Naive thymus-derived CD8-positive, alpha-beta T cell (primary cell): Measurements from ENCODE around the gene RBP5. TPM values are rescaled to one million over a fixed set of nuclear protein-coding genes. Genes with fewer than 3 reads are reported as not detected.

ENCODE experiments used
- ATAC-seq, 2 donors: fragments of 150-1000 bp; cut with Tn5 transposase in 1 of 2; sonication (Bioruptor Pico), chemical (Tn5 transposase) in 1 of 2; 1 replicate in 1 of 2; 2 replicates in 1 of 2; pipeline ENCODE4 v1.10.0; 2021; ENCODE audit warnings: mild to moderate bottlenecking in 2 of 2, moderate library complexity in 2 of 2
- POLR2A ChIA-PET: fragments of 350-600 bp; sonication (Branson Sonifier 250); formaldehyde crosslinking; loops from one replicate; lab custom pipeline; 2021; ENCODE audit warnings: antibody characterized with exemption; lab: Charles Lee
- DNase-seq, 10 donors: peaks; one replicate each; pipeline versions ENCODE4 v3.0.0 to v3.0.0-alpha.2; 2020 to 2022
- H3K27ac Mint-ChIP-seq, 10 donors: one replicate each; pipeline ENCODE4 v1.8.0; 2020 to 2022; ENCODE audit warnings: mild to moderate bottlenecking in 10 of 10, mixed read lengths in 10 of 10, moderate library complexity in 4 of 10, inconsistent platforms in 1 of 10
- H3K27me3 Mint-ChIP-seq, 5 donors: one replicate each; pipeline ENCODE4 v1.8.0; 2021 to 2022; ENCODE audit warnings: mixed read lengths in 5 of 5
- H3K36me3 Mint-ChIP-seq, 3 donors: one replicate each; pipeline ENCODE4 v1.8.0; 2020 to 2022; ENCODE audit warnings: mixed read lengths in 3 of 3, mild to moderate bottlenecking in 2 of 3, inconsistent platforms in 1 of 3
- H3K4me1 Mint-ChIP-seq, 4 donors: one replicate each; pipeline ENCODE4 v1.8.0; 2021 to 2022; ENCODE audit warnings: mixed read lengths in 4 of 4
- H3K4me3 Mint-ChIP-seq, 10 donors: one replicate each; pipeline ENCODE4 v1.8.0; 2020 to 2022; ENCODE audit warnings: mild to moderate bottlenecking in 10 of 10, mixed read lengths in 10 of 10, moderate library complexity in 6 of 10, inconsistent platforms in 1 of 10
- H3K9me3 Mint-ChIP-seq, 9 donors: one replicate each; pipeline ENCODE4 v1.8.0; 2020 to 2022; ENCODE audit warnings: mixed read lengths in 9 of 9, mild to moderate bottlenecking in 3 of 9, inconsistent platforms in 1 of 9, moderate library complexity in 1 of 9
- polyA plus RNA-seq, 3 donors: library from polyadenylated mRNA; unstranded; fragments of 300-500 nt; fragmentation: Illumina TruSeq; gene quantifications; one replicate each; pipeline ENCODE4 v1.2.3, GENCODE V29; 2021
- total RNA-seq, 8 experiments: library from RNA in 2 of 8; stranded (reverse) in 2 of 8; gene quantifications; one replicate each; pipeline ENCODE4 v1.2.3 and lab custom pipeline; 2021 to 2026

Gene RBP5
- total and polyA plus RNA-seq, 5 experiments from 2014 or later = 0.69 to 1.1 TPM; not detected in 3

GRCh38 chr12:7156259-7157197 is 27.8 kb upstream of the RBP5 start:
- Mint-ChIP-seq H3K36me3 (peaks cover 0 to 37% (median 5%) of the 10 kb centered on the region in 3 donors), H3K27ac (no peak overlapping the region), H3K27me3 (no peaks in the 10 kb centered on the region), H3K4me3 (no peak overlapping the region), H3K4me1 (peaks cover 0 to 2% (median 0%) of the 10 kb centered on the region in 4 donors), H3K9me3 (no peaks in the 10 kb centered on the region)
- POLR2A ChIA-PET = no interaction called here
- DNase-seq (peak in 1 of 10 donors; percentile 48), ATAC-seq (no peak)

GRCh38 chr12:7155471-7156034 is 26.9 kb upstream of the RBP5 start:
- H3K9me3 Mint-ChIP-seq = no peaks in the 10 kb centered on the region
- H3K36me3 Mint-ChIP-seq = peaks cover 0 to 41% (median 7%) of the 10 kb centered on the region in 3 donors
- POLR2A ChIA-PET = no interaction called here
- H3K4me1 Mint-ChIP-seq = peaks cover 0 to 2% (median 0%) of the 10 kb centered on the region in 4 donors
- H3K27ac Mint-ChIP-seq = no peak overlapping the region
- H3K4me3 Mint-ChIP-seq = no peak overlapping the region
- ATAC-seq (no peak), DNase-seq (peak in 1 of 10 donors; percentile 34)
- no peaks in the 10 kb centered on the region for H3K27me3 Mint-ChIP-seq

DNA sequence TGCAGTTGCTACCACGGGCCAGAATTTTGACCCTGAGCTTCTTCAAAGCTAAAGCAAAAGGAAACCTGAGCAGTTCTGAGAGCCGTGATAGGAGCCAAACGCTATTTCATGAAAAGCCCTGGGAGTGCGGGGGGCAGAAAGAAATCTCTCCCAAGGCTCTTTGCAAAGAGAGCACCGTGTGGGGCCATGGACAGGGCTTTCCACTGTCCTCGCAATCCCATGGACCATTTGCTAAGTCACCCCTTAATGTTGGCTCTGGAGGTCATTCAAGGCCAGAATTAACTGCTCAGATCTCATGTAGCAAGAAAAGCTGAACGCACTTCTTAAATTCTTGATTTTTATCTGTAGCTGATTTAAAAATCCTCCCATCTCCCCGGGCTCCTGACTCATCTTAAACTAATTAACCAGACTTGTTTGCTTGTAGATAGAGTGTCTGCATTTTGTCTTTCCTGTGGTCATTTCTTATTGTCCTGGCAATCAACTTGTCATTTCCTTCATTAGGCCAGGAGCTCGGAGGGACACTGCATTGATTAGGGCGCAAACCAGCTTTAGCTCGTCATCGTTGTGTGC is 26.3 kb upstream of the RBP5 start:
- ATAC-seq (no peak), DNase-seq (no peak)
- H3K9me3 Mint-ChIP-seq = no peaks in the 10 kb centered on the region
- no peak overlapping the region for H3K4me3 Mint-ChIP-seq
- no peaks in the 10 kb centered on the region for H3K27me3 Mint-ChIP-seq
- POLR2A ChIA-PET = no interaction called here
- H3K27ac Mint-ChIP-seq = no peak overlapping the region
- peaks cover 0 to 2% (median 0%) of the 10 kb centered on the region in 4 donors for H3K4me1 Mint-ChIP-seq
- peaks cover 0 to 47% (median 7%) of the 10 kb centered on the region in 3 donors for H3K36me3 Mint-ChIP-seq

DNA sequence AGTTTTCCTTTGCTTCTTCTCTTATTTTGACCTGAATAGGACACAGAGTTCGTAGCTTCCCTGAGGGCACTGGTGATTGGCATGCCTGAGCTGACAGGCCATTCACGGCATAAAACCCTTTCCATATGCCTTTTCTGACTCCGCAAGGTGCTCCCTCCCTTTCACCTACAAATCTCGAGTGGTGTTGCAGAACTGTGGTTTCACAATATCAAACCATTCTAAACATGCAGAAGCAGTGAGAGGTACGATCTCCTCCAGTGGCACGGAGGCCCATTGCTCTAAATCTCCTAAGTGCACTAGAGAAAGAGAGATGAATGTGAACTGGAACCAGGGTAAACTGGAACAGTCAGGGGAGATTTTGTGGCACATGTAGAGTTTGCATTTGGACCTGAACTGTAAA is 25.4 kb upstream of the RBP5 start:
- no peaks in the 10 kb centered on the region for H3K9me3 Mint-ChIP-seq
- POLR2A ChIA-PET = no interaction called here
- ATAC-seq (no peak), DNase-seq (no peak)
- no peaks in the 10 kb centered on the region for H3K27me3 Mint-ChIP-seq
- peaks cover 0 to 55% (median 12%) of the 10 kb centered on the region in 3 donors for H3K36me3 Mint-ChIP-seq
- no peak overlapping the region for H3K4me3 Mint-ChIP-seq
- peak overlapping the region in 1 of 10 donors; percentile 23 for H3K27ac Mint-ChIP-seq
- H3K4me1 Mint-ChIP-seq = peaks cover 0 to 2% (median under 1%) of the 10 kb centered on the region in 4 donors

- H3K36me3 Mint-ChIP-seq = peaks cover 0 to 62% (median 19%) of the 10 kb centered on the region in 3 donors
- H3K27ac Mint-ChIP-seq = no peak overlapping the region
- no peaks in the 10 kb centered on the region for H3K27me3 Mint-ChIP-seq
- ATAC-seq = no peak
- POLR2A ChIA-PET = no interaction called here
- H3K9me3 Mint-ChIP-seq = no peaks in the 10 kb centered on the region
- DNase-seq = no peak
- no peak overlapping the region for H3K4me3 Mint-ChIP-seq
- H3K4me1 Mint-ChIP-seq = peaks cover 0 to 2% (median under 1%) of the 10 kb centered on the region in 4 donors
Measured at GRCh38 chr12:7152818-7153217, 24.1 kb upstream of the RBP5 start.

- H3K27ac Mint-ChIP-seq = no peak overlapping the region
- H3K27me3 Mint-ChIP-seq = no peaks in the 10 kb centered on the region
- POLR2A ChIA-PET = no interaction called here
- DNase-seq (no peak), ATAC-seq (no peak)
- H3K9me3 Mint-ChIP-seq = no peaks in the 10 kb centered on the region
- H3K36me3 Mint-ChIP-seq = peaks cover 0 to 64% (median 19%) of the 10 kb centered on the region in 3 donors
- peaks cover 0 to 3% (median under 1%) of the 10 kb centered on the region in 4 donors for H3K4me1 Mint-ChIP-seq
- H3K4me3 Mint-ChIP-seq = no peak overlapping the region
Measured at GRCh38 chr12:7151532-7151931, 22.8 kb upstream of the RBP5 start.

GRCh38 chr12:7150841-7151240 is 22.2 kb upstream of the RBP5 start:
- no peak for ATAC-seq
- no peaks in the 10 kb centered on the region for H3K27me3 Mint-ChIP-seq
- H3K36me3 Mint-ChIP-seq = peaks cover 0 to 69% (median 21%) of the 10 kb centered on the region in 3 donors

DNA sequence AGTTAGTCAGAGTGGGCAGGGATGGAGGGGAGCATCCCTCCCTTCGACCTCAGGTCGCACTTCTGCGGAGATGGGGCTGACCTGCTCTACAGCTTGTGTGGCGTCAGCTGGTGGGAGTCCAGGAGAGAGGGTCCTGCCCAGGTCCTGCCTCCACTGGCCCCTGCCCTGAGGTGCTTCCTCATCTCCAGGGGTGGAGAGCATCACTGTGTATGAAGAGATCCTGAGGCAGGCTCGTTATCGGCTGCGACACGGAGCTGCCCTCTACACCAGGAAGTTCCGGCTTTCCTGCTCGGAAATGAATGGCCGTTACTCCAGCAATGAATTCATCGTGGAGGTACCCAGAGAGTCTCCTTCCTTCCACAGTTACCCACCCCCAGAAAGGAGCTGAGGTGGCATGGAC is 21.7 kb upstream of the RBP5 start:
- H3K27ac Mint-ChIP-seq = no peak overlapping the region
- DNase-seq = no peak
- H3K4me1 Mint-ChIP-seq = peaks cover 0 to 3% (median under 1%) of the 10 kb centered on the region in 4 donors
- ATAC-seq = no peak
- POLR2A ChIA-PET = no interaction called here
- H3K9me3 Mint-ChIP-seq = no peaks in the 10 kb centered on the region
- no peak overlapping the region for H3K4me3 Mint-ChIP-seq
- H3K27me3 Mint-ChIP-seq = no peaks in the 10 kb centered on the region
- H3K36me3 Mint-ChIP-seq = peaks cover 0 to 72% (median 21%) of the 10 kb centered on the region in 3 donors

More at GRCh38 chr12:7150841-7151240, 22.2 kb upstream of the RBP5 start:
- Mint-ChIP-seq H3K27ac (no peak overlapping the region), H3K9me3 (no peaks in the 10 kb centered on the region), H3K4me3 (no peak overlapping the region), H3K4me1 (peaks cover 0 to 3% (median under 1%) of the 10 kb centered on the region in 4 donors)
- POLR2A ChIA-PET = no interaction called here
- no peak for DNase-seq

DNA sequence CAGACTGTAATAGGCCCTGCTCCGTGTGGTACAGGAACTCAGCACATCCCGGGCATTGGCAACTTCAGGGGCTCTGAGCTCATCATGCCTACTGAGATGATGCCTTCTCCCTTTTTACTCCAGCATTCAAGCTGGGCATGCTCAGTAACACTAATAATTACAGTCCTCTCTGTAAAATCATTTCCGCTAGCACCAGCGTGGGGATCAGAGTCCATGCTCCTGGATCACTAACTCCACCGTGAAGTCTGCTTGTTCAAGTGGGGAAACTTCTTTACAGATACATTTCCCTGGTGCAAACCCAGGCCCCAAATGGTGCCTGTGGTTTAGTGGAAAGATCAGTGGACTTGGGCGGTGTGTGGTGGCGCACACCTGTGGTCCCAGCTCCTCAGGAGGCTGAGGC is 18.2 kb upstream of the RBP5 start:
- no peak for ATAC-seq
- Mint-ChIP-seq H3K4me1 (peaks cover 0 to 6% (median under 1%) of the 10 kb centered on the region in 4 donors), H3K27me3 (no peaks in the 10 kb centered on the region), H3K36me3 (peaks cover 0 to 56% (median 21%) of the 10 kb centered on the region in 3 donors), H3K4me3 (no peak overlapping the region), H3K27ac (no peak overlapping the region), H3K9me3 (no peaks in the 10 kb centered on the region)
- DNase-seq = no peak
- POLR2A ChIA-PET = no interaction called here

DNA sequence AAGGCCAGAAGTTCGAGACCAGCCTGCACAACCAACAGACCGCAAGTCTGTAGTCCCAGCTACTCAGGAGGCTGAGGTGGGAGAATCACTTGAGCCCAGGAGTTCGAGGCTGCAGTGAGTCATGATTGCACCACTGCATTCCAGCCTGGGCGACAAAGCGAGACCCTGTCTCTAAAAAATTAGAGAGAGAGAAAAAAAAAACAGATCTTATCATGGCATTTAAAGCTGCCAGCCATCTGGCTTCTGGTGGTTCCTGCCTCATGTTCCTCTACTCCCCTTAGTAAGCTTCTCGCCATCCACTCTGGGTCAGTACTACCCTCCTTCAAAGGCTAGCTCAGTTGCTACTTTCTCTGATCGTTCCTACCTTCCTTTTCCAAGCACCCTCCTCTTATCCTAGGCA is 17.5 kb upstream of the RBP5 start:
- H3K36me3 Mint-ChIP-seq = peaks cover 0 to 57% (median 23%) of the 10 kb centered on the region in 3 donors

DNA sequence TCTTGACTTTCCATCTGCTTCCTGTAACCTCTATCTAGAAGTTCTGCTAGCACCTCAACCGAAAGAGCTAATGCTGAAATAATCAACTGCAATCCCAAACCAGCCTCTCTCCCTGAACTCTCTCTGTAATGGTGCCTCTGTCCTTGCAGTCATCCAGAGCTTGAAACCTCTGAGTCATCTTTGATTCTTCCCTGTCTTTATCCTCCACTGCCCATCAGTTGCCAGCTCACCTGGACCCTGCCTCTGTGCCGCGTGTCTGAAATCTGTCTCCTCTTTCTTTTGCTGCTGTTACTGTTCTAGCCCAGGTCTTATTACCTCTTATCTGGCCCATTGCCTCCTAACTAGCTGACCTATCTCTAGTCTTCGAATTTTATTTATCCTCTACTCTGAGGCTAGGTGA is 17.0 kb upstream of the RBP5 start:
- ATAC-seq (no peak), DNase-seq (no peak)
- Mint-ChIP-seq H3K9me3 (no peaks in the 10 kb centered on the region), H3K27me3 (no peaks in the 10 kb centered on the region), H3K36me3 (peaks cover 0 to 55% (median 21%) of the 10 kb centered on the region in 3 donors), H3K4me3 (no peak overlapping the region), H3K4me1 (peaks cover 0 to 6% (median under 1%) of the 10 kb centered on the region in 4 donors), H3K27ac (peak overlapping the region in 1 of 10 donors; percentile 15)
- POLR2A ChIA-PET = interaction anchor here (0.7 kb wide), 1 partner anchor 33 kb away, joined by 3 read pairs; no protein-coding TSS in a partner anchor

More for the DNA sequence above, 17.5 kb upstream of the RBP5 start:
- POLR2A ChIA-PET = no interaction called here
- ATAC-seq = no peak
- no peaks in the 10 kb centered on the region for H3K27me3 Mint-ChIP-seq
- peak overlapping the region in 1 of 10 donors; percentile 7 for H3K27ac Mint-ChIP-seq
- no peaks in the 10 kb centered on the region for H3K9me3 Mint-ChIP-seq
- no peak for DNase-seq
- peaks cover 0 to 6% (median under 1%) of the 10 kb centered on the region in 4 donors for H3K4me1 Mint-ChIP-seq
- no peak overlapping the region for H3K4me3 Mint-ChIP-seq

DNA sequence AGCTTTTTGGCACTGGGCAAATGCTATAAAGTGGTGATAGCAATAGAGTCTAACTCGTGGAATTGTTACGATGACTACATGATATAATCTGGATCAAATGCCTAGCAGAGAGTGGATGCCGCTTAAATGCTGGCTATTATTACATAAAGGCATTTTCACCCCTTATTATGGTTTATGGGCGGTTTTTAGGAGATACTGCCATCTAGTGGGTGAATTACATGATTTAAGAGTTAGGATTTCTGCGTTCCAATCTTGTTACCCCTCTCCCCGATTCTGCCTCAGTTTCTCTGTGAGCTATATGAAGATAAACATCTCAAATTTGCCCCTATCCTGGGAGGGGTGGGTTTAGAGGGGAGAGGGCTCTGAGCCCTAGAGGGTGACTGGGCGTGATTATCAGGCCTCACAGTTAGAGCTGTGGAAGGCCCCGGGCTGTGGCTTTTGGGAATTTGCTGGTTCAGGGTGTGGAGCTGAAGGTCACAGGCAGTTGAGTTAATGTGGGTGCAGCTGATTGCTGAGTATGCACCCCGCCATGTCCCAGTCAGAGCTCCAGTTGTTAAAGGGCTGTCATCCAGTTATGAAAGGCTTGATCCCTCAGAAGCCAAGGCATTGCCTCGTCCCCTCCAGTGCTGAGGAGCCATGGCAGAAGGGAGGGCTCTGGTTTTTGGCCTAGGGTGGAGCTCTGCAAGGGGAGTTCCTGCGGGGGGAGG is 15.9 kb upstream of the RBP5 start:
- ATAC-seq = peak; percentile 56
- peak in 4 of 10 donors; percentile 26 to 36 (median 30) for DNase-seq
- no peak overlapping the region for H3K4me3 Mint-ChIP-seq
- POLR2A ChIA-PET = interaction anchor here (0.6 kb wide), 1 partner anchor 202 kb away, joined by 3 read pairs; no protein-coding TSS in a partner anchor
- peak overlapping the region in 1 of 10 donors; percentile 12 for H3K27ac Mint-ChIP-seq
- no peaks in the 10 kb centered on the region for H3K27me3 Mint-ChIP-seq
- no peaks in the 10 kb centered on the region for H3K9me3 Mint-ChIP-seq
- H3K36me3 Mint-ChIP-seq = peaks cover 0 to 44% (median 19%) of the 10 kb centered on the region in 3 donors
- H3K4me1 Mint-ChIP-seq = peaks cover 0 to 6% (median 0%) of the 10 kb centered on the region in 4 donors
